ENCODE data around the gene NAALADL2. TPM values are rescaled to one million over a fixed set of nuclear protein-coding genes. Genes with fewer than 3 reads are reported as not detected.

NAALADL2 gene
- total and polyA plus RNA-seq, 2 experiments from 2014 or later = 3.4 to 15.3 TPM

DNA sequence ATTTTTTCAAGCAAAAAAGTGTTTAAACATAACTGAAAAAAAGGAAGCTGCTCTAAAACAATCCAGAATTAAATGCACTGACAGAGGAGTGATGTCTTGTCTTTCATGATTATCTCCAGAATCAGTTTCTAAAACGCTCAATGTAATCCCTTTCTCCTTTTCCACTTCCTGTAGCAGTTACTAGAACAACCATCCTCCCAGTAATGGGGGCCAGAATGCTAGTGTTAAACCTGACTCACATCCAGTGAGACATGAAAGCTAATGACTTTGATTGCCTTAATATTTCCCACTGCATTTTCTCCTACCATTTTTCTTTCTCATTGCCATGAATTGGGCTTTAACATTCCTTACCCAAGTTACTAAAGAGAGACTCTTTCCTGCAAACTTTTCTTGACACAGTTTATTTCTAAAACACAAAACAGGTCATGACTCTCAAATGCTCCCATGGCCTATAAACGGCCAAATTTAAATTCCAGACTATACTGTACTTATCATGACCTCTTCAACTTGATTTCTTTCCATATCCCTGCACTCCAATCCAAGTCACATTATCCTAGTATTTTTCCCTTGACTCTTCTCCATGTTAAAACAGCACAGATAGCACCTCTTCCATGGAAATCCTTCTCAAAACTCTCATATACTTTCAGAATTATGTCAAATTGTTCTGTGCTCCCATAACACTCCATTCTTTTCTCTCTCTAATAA lies 341.4 kb downstream of the NAALADL2 start:
- Histone ChIP-seq H3K9me3 (ENCODE audit: low read depth) (no peaks in the 10 kb centered on the region), H3K27ac (no peak overlapping the region), H3K9me2 (replicated peaks; ENCODE audit: insufficient read depth) (no peaks in the 10 kb centered on the region), H3K4me3 (no peak overlapping the region), H3K27me3 (no peaks in the 10 kb centered on the region), H2AFZ (no peak overlapping the region), H3K4me1 (ENCODE audit: insufficient read depth) (no peaks in the 10 kb centered on the region), H4K20me1 (ENCODE audit: insufficient read depth, poor library complexity, severe bottlenecking) (no peaks in the 10 kb centered on the region), H3K79me2 (no peaks in the 10 kb centered on the region), H3K4me2 (no peak overlapping the region), H3K36me3 (replicated peaks; ENCODE audit: insufficient read depth, low read depth) (no peaks in the 10 kb centered on the region)
- 65% methylated on average over 2 of the region's 2 CpGs for WGBS (ENCODE audit: low lambda C conversion rate, missing lambda C conversion rate)
- no peak for DNase-seq (ENCODE audit: low spot score)
- TF ChIP-seq EZH2 (IDR thresholded peaks at IDR 0.05; ENCODE audit: borderline replicate concordance) = no peak
- TF ChIP-seq EZH2phosphoT487 (IDR thresholded peaks at IDR 0.05; ENCODE audit: low read depth, severe bottlenecking, unreplicated experiment) = no peak
- TF ChIP-seq, protein P1, sequence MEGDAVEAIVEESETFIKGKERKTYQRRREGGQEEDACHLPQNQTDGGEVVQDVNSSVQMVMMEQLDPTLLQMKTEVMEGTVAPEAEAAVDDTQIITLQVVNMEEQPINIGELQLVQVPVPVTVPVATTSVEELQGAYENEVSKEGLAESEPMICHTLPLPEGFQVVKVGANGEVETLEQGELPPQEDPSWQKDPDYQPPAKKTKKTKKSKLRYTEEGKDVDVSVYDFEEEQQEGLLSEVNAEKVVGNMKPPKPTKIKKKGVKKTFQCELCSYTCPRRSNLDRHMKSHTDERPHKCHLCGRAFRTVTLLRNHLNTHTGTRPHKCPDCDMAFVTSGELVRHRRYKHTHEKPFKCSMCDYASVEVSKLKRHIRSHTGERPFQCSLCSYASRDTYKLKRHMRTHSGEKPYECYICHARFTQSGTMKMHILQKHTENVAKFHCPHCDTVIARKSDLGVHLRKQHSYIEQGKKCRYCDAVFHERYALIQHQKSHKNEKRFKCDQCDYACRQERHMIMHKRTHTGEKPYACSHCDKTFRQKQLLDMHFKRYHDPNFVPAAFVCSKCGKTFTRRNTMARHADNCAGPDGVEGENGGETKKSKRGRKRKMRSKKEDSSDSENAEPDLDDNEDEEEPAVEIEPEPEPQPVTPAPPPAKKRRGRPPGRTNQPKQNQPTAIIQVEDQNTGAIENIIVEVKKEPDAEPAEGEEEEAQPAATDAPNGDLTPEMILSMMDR (IDR thresholded peaks at IDR 0.05; ENCODE audit: poor library complexity) = no peak

DNA sequence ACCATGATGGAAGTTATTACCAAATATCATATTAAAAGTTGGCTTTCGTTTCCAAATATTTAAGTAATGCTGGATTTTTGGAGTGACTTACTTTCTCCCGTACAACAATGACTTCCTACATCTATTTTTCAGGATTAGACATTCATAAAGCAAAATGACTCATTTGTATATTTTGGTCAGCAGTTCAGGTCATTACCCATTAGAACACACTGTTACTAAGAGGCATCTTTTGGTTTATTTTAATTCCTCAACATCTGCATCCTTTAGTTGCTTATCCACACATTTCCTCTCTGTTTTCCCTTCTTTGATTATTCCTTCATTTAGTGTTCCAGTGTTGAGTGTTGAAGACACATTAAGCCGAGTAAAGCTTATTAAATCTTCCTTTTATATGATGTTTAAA lies 348.2 kb downstream of the NAALADL2 start:
- Histone ChIP-seq H3K4me1 (ENCODE audit: insufficient read depth) (no peaks in the 10 kb centered on the region), H3K9me3 (ENCODE audit: low read depth) (no peaks in the 10 kb centered on the region), H3K9me2 (replicated peaks; ENCODE audit: insufficient read depth) (no peaks in the 10 kb centered on the region)

DNA sequence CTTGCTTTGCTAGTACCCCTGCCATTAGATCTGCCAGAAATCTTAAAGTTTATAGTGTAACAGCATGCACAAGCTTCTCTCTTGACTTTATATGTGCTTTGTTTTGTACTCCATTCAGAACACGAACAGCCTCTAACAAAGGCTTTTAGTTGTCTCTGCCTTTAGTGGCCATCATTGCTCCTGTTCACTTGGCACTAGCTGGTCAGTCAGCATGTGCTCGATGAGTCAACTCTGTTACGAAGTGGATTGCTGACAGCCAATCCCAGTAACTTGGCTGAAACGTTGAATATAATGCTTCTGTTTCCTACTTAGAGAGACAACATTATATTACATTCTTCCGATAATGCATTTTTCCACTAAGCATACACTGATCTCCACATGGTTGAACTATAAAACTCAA lies 349.2 kb downstream of the NAALADL2 start:
- no peaks in the 10 kb centered on the region for H4K20me1 ChIP-seq (ENCODE audit: insufficient read depth, poor library complexity, severe bottlenecking)
- no peak overlapping the region for H3K4me3 ChIP-seq
- 67% methylated on average over 5 of the region's 5 CpGs for WGBS (ENCODE audit: low lambda C conversion rate, missing lambda C conversion rate)
- H2AFZ ChIP-seq = no peak overlapping the region
- H3K4me2 ChIP-seq = no peak overlapping the region
- no peaks in the 10 kb centered on the region for H3K79me2 ChIP-seq
- H3K27me3 ChIP-seq = no peaks in the 10 kb centered on the region
- no peak for DNase-seq (ENCODE audit: low spot score)
- no peak overlapping the region for H3K27ac ChIP-seq
- no peaks in the 10 kb centered on the region for H3K4me1 ChIP-seq (ENCODE audit: insufficient read depth)
- no peaks in the 10 kb centered on the region for H3K36me3 ChIP-seq (replicated peaks; ENCODE audit: insufficient read depth, low read depth)
- no peak for TF ChIP-seq EZH2 (IDR thresholded peaks at IDR 0.05; ENCODE audit: borderline replicate concordance)
- TF ChIP-seq, protein P1 (IDR thresholded peaks at IDR 0.05; ENCODE audit: poor library complexity) = no peak
- no peaks in the 10 kb centered on the region for H3K9me3 ChIP-seq (ENCODE audit: low read depth)
- H3K9me2 ChIP-seq (replicated peaks; ENCODE audit: insufficient read depth) = no peaks in the 10 kb centered on the region

More for the DNA sequence above, 348.2 kb downstream of the NAALADL2 start:
- Histone ChIP-seq H3K36me3 (replicated peaks; ENCODE audit: insufficient read depth, low read depth) (no peaks in the 10 kb centered on the region), H3K4me2 (no peak overlapping the region), H3K27ac (no peak overlapping the region), H3K27me3 (no peaks in the 10 kb centered on the region), H2AFZ (no peak overlapping the region), H4K20me1 (ENCODE audit: insufficient read depth, poor library complexity, severe bottlenecking) (no peaks in the 10 kb centered on the region), H3K79me2 (no peaks in the 10 kb centered on the region), H3K4me3 (no peak overlapping the region)
- 67% methylated on average over 3 of the region's 3 CpGs for WGBS (ENCODE audit: low lambda C conversion rate, missing lambda C conversion rate)
- TF ChIP-seq EZH2phosphoT487 (IDR thresholded peaks at IDR 0.05; ENCODE audit: low read depth, severe bottlenecking, unreplicated experiment) (no peak), EZH2 (IDR thresholded peaks at IDR 0.05; ENCODE audit: borderline replicate concordance) (no peak)
- TF ChIP-seq, protein P1 (IDR thresholded peaks at IDR 0.05; ENCODE audit: poor library complexity) = no peak
- no peak for DNase-seq (ENCODE audit: low spot score)

Measured in hepatocyte (in vitro differentiated cells).